HG02798 (cell line): ENCODE results near the gene EDAR.

ENCODE experiments used
- ATAC-seq: cut with Tn5 transposase; IDR thresholded peaks from one replicate; pipeline ENCODE4 v1.9.1; 2021; ENCODE audit warnings: mild to moderate bottlenecking; ENCODE audit not compliant: unreplicated experiment, poor library complexity

The EDAR gene

GRCh38 chr2:108911807-108912628, 77.0 kb downstream of the EDAR start:
- no peak for ATAC-seq

GRCh38 chr2:108911401-108911800, 77.6 kb downstream of the EDAR start:
- ATAC-seq, result no peak

- no peak for ATAC-seq
Measured at GRCh38 chr2:108910541-108911396, 78.3 kb downstream of the EDAR start.

GRCh38 chr2:108910011-108910431, 79.0 kb downstream of the EDAR start:
- ATAC-seq, result no peak

GRCh38 chr2:108909275-108909823, 79.7 kb downstream of the EDAR start:
- ATAC-seq, result no peak

GRCh38 chr2:108908713-108909070, 80.3 kb downstream of the EDAR start:
- no peak for ATAC-seq

GRCh38 chr2:108907822-108908712, 81.0 kb downstream of the EDAR start:
- no peak for ATAC-seq

GRCh38 chr2:108906403-108907077, 82.5 kb downstream of the EDAR start:
- no peak for ATAC-seq

GRCh38 chr2:108905906-108906305, 83.1 kb downstream of the EDAR start:
- ATAC-seq, result no peak

GRCh38 chr2:108905176-108905575, 83.8 kb downstream of the EDAR start:
- no peak for ATAC-seq

- ATAC-seq, result no peak
Measured at GRCh38 chr2:108904680-108905079, 84.3 kb downstream of the EDAR start.

- ATAC-seq, result no peak
Measured at GRCh38 chr2:108898315-108899082, 90.5 kb downstream of the EDAR start.

GRCh38 chr2:108896741-108897140, 92.3 kb downstream of the EDAR start:
- no peak for ATAC-seq

- ATAC-seq, result no peak
Measured at GRCh38 chr2:108895188-108895587, 93.8 kb downstream of the EDAR start.

GRCh38 chr2:108894766-108895165, 94.3 kb downstream of the EDAR start:
- ATAC-seq, result no peak

GRCh38 chr2:108893277-108893676, 95.7 kb downstream of the EDAR start:
- ATAC-seq, result no peak

GRCh38 chr2:108889907-108890306, 99.1 kb downstream of the EDAR start:
- no peak for ATAC-seq

GRCh38 chr2:108884619-108885018, 104.4 kb downstream of the EDAR start:
- no peak for ATAC-seq

- ATAC-seq, result no peak
Measured at GRCh38 chr2:108878276-108878675, 110.7 kb downstream of the EDAR start.
